ENCODE data around the gene RNF8. TPM values are rescaled to one million over a fixed set of nuclear protein-coding genes. Genes with fewer than 3 reads are reported as not detected.
"Not testable (repeated sequence)": the region's sequence is repeated elsewhere in the genome, so short reads cannot be mapped to it uniquely, and the experiment has no call there.

Gene RNF8
- total RNA-seq, 1 donor from 2014 or later, result 15.7 TPM

GRCh38 chr6:37388578-37388977 is 34.8 kb downstream of the RNF8 start:
- ATAC-seq, result no peak
- intact Hi-C loops (cut with micrococcal nuclease), result no loop called here
- DNase-seq, result no peak

DNA sequence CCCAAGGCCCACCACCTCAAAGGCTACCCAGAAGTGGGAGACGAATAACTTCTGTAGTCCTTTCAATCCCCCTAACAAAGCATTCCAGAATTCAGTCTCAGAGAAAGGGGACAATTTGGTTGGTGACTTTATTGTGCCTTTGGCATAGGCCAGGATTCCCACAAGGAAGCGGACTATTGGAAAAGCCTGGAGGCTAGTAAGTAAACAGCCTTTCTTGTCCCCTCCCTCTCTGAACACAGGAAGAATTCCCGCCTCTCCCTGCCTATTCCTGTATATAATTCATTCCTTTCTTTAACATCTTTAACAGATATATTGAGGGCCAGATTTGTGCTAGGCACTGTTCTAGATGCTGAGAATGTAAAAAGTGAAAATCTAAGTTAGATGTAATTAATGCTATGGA is 36.1 kb downstream of the RNF8 start:
- ATAC-seq, result no peak
- intact Hi-C loops (cut with micrococcal nuclease), result no loop called here
- DNase-seq, result no peak

DNA sequence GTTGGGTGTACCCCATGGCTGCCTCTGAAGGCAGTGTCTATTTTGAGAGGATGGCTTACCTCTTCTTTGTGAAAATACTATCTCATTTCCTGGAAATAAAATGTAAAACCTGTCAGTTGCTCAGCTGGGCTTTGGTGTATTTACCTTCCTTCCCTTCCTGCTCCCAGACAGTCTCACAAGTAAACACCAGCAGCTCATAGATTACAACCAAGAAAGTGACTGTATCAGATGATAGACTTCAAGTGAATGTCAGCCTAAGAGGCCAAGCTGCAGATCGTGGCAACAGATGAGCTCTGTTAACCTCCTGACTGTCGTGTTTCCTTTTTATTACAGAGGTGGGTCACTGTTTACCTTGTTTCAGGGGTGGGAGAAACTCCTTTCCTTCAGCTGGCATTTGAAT is 37.3 kb downstream of the RNF8 start:
- DNase-seq (no peak), ATAC-seq (no peak)
- intact Hi-C loops (cut with micrococcal nuclease), result no loop called here

DNA sequence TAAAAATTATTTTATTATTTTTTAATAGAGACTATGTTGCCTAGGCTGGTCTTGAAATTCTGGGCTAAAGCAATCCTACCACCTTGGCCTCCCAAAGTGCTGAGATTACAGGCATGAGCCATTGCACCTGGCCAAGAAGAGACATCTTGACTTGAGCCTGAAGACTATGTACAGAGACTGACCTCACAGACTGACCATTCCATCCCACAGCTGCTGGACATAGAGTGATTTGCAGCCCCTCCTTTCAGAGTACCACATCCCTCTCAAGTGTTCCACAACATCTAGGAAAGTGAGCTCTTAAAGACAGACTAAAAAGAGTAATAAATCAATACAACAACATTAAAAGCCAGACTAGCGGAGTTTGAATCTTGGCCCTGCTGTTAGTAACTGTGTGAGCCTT is 39.0 kb downstream of the RNF8 start:
- DNase-seq, result no peak
- no peak for ATAC-seq
- intact Hi-C loops (cut with micrococcal nuclease), result no loop called here

DNA sequence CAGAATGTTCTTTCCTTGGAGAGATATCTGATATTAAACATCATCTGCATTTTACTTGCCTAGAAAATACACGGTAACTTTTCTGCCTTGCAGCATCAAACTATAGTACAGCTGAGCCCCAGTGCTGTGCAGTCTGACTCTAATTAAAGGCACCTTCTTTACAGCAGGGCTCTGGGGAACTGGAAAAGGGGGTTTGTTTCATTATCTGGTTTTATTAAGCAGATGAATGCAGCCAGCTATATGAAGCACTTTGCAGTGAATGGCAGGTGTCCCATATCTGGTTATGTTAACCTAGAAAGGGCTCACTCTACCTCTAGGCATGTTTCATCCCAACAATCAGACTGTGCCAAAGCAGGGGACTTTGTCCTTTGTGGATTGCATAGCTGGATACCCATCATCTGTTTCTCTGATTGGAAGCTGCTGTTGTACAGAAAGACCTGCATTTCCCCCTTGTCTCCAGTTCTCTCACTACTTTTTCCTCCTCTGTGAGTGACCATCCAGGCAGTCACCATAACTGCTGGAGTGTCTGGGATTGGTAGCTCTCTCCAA is 39.7 kb downstream of the RNF8 start:
- no peak for ATAC-seq
- intact Hi-C loops (cut with micrococcal nuclease), result no loop called here
- no peak for DNase-seq

GRCh38 chr6:37396571-37397180 is 42.9 kb downstream of the RNF8 start:
- ATAC-seq (no peak), DNase-seq (no peak)
- intact Hi-C loops (cut with micrococcal nuclease), result no loop called here

- no peak for ATAC-seq
- no peak for DNase-seq
- intact Hi-C loops (cut with micrococcal nuclease), result no loop called here
Measured at GRCh38 chr6:37399131-37399530, 45.3 kb downstream of the RNF8 start.

- intact Hi-C loops (cut with micrococcal nuclease), result no loop called here
- DNase-seq (no peak), ATAC-seq (no peak)
Measured at GRCh38 chr6:37399795-37400490, 46.2 kb downstream of the RNF8 start.

GRCh38 chr6:37401658-37402057 is 47.9 kb downstream of the RNF8 start:
- intact Hi-C loops (cut with micrococcal nuclease); DNase-seq: not testable (repeated sequence)
- peak; percentile 22 for ATAC-seq

GRCh38 chr6:37406726-37407341 is 53.1 kb downstream of the RNF8 start:
- intact Hi-C loops (cut with micrococcal nuclease), result no loop called here
- no peak for ATAC-seq
- no peak for DNase-seq

DNA sequence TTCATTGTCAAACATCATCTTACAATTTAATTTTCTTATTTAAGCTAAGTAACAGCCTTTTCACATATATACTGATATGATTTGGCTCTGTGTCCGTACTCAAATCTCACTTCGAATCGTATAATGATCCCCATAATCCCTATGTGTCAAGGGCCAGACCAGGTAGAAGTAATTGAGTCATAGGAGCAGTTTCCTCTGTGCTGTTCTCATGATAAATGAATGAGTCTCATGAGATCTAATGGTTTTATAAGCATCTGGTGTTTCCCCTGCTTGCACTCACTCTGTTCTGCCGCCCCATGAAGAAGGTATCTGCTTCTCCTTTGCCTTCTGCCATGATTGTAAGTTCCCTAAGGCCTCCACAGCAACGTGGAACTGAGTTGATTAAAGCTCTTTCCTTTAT is 54.2 kb downstream of the RNF8 start:
- DNase-seq, result no peak
- no peak for ATAC-seq
- intact Hi-C loops (cut with micrococcal nuclease), result no loop called here

- DNase-seq (no peak), ATAC-seq (no peak)
- intact Hi-C loops (cut with micrococcal nuclease), result no loop called here
Measured at GRCh38 chr6:37409501-37409900, 55.7 kb downstream of the RNF8 start.

GRCh38 chr6:37417393-37417792 is 63.6 kb downstream of the RNF8 start:
- no peak for DNase-seq
- intact Hi-C loops (cut with micrococcal nuclease), result no loop called here
- no peak for ATAC-seq

- ATAC-seq, result no peak
- intact Hi-C loops (cut with micrococcal nuclease), result no loop called here
- no peak for DNase-seq
Measured at GRCh38 chr6:37418722-37419121, 64.9 kb downstream of the RNF8 start.

DNA sequence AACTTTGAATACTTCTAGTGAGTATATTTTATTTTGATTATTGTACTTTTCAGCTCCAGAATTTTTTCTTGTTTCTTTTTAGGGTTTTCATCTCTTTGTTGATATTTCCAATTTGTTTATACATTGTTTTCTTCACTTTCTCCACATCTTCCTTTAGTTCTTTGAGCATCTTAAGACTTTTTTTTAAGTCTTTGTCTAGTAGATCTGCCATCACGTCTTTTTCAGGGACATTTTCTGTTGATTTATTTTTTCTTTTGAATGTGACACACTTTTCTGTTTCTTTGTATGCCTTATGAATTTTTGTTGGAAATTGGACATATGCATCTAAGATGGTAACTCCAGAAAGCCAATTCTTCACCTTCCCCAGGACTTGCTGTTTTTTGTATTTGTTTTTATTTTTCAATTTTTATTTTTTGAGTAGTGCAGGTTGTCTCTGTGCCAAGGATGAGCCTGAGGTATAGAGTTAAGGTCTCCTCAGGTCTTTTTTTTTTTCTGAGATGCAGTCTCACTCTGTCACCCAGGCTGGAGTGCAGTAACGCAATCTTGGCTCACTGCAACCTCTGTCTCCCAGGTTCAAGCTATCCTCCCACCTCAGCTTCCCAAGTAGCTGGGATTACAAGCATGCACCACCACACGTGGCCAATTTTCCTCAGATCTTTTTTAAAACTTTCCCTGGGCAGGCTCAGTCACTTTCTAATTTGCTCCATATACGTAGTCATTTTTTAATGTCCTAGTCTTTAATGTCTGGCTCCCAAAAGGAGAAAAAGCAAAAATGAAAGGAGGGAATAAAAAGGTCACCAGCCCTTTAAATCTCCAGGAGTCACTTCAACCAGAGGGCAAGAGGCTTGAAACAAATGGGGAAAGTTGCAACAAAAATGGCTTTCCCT is 72.5 kb downstream of the RNF8 start:
- intact Hi-C loops (cut with micrococcal nuclease), result no loop called here
- no peak for ATAC-seq
- no peak for DNase-seq

DNA sequence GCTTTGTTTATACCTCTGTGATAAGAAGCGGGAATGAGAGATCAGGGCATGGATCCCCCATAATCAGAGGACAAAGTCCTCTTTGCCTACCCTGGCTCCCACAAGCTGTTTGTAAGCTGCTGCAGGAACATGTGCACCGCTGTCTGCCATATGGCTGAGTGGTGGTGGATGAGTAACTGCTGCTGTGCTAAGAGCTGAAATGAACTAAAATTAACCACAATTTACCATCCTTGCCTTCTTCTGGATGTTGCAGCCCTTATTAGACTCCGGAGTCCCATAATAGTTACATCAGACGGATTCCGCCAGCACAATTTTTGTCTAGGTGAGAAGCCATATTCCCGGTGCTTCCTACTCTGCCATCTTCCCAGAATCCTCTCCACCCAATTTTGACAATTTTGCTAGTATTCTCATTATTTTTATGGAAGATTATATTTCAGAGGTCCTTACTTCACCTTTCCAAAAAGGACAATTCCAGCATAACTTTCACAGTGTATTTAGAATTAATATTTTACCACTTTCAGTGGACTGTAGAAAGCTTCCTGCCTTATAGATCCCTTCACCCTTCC is 73.2 kb downstream of the RNF8 start:
- intact Hi-C loops (cut with micrococcal nuclease), result no loop called here

DNA sequence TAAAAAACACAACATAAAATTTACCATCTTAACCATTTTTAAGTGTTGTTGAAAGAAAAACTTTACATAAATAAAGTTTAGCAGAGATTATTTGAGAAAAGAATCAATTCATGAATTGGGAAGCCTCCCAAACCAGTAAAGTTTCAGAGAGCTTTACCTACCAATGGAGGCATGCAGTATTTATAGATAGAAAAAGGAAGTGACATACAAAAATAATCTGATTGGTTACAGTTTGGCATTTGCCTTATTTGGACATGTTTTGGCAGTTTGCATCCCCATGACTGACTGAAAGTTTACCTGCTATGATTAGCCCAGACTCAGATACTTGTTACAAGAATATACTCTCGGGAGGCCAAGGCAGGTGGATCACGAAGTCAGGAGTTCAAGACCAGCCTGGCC is 75.6 kb downstream of the RNF8 start:
- no peak for DNase-seq
- intact Hi-C loops (cut with micrococcal nuclease), result no loop called here
- no peak for ATAC-seq

More for the DNA sequence above, 73.2 kb downstream of the RNF8 start:
- DNase-seq, result no peak
- ATAC-seq, result no peak

DNA sequence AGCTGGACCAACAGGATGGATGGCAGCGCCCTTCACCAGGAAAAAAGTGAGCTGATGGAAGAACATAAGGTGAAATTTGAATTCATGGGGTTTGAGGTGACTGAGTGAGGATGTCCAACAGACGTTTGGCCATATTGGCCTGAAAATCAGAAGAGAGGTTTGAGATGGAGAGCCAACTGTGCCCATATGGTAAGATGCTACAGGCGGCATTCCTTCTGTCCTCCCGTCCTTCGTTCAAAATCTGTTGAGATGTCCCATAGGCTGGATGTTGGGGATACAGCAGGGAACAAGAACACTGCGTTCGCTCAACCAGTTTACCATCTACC is 78.8 kb downstream of the RNF8 start:
- ATAC-seq (peak; percentile 20), DNase-seq (no peak)
- intact Hi-C loops (cut with micrococcal nuclease), result no loop called here

DNA sequence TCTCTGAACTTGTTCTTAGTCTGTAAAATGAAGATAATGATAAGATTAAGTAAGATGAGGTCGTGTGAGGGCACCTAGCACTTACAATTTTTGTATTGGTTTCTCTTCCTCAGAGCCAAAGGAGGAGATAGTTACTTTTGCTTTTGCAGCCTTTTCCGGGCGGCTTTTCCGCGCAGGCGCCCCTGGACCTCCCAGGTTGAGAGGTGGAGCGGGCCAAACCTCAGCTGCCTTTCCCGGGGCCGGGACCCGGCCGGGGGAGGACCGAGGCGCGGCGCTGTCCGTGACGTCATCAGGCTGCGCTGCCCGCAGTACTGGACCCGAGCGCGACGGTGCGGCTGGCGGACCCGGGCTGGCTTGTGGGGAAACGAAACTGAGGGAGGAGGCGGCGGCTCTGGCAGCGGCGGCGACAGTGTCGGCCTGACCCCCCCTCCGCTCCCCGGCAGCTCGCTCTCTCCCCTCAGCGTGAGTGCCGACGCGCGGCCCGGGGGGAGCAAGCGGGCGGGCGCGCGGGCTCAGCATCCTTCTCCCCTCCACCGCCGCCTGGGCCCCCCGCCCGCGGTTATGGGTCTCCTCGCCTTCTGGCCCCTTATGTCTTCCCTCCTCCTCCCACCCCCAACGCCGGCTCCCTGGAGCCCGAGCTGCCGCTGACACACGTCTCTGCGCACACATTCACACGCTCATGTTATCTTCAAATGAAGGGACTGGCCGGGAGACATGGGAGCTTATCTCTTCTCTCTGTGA is 79.3 kb downstream of the RNF8 start, which contains the start of gene CMTR1:
TSS of gene CMTR1 (plus strand) at position 306 of the 741 bp plus-strand sequence. CDS start 2,409 bp downstream, outside the sequence.
- ATAC-seq (peak; percentile 99), DNase-seq (peak; percentile 97)
- intact Hi-C loops (cut with micrococcal nuclease), result no loop called here
